ENCODE measurements around the gene DRGX.

The DRGX gene

GRCh38 chr10:49329146-49329505 lies 66.8 kb downstream of the DRGX start:
- ChIA-PET POLR2A (no interaction called here), CTCF (no interaction called here)
- TF ChIP-seq FOXM1 (IDR thresholded peaks at IDR 0.05; ENCODE audit: borderline replicate concordance) (no peak), FOXA1 (IDR thresholded peaks at IDR 0.05) (no peak), FOXK2 (IDR thresholded peaks at IDR 0.05) (no peak), SUZ12 (IDR thresholded peaks at IDR 0.05) (no peak), NFRKB (IDR thresholded peaks at IDR 0.05) (no peak), ARNT (IDR thresholded peaks at IDR 0.05) (no peak), HDGF (IDR thresholded peaks at IDR 0.05; ENCODE audit: borderline replicate concordance) (no peak), SP1 (IDR thresholded peaks at IDR 0.05) (no peak), PKNOX1 (IDR thresholded peaks at IDR 0.05) (no peak), ELF4 (IDR thresholded peaks at IDR 0.05) (no peak), CTBP1 (IDR thresholded peaks at IDR 0.05; ENCODE audit: borderline replicate concordance) (no peak), TARDBP (IDR thresholded peaks at IDR 0.05) (no peak), L3MBTL2 (conservative IDR thresholded peaks at IDR 0.05) (no peak), BHLHE40 (IDR thresholded peaks at IDR 0.05; ENCODE audit: borderline replicate concordance) (no peak), LEF1 (IDR thresholded peaks at IDR 0.05; ENCODE audit: borderline replicate concordance) (no peak), ZNF384 (IDR thresholded peaks at IDR 0.05) (no peak)
- DNase-seq (ENCODE audit: extremely low spot score): no peak

- CTCF ChIA-PET: interaction anchor here (0.6 kb wide), 1 partner anchor 571 kb away, joined by 3 read pairs; no protein-coding TSS in a partner anchor
- POLR2A ChIA-PET: no interaction called here
- TF ChIP-seq TARDBP (IDR thresholded peaks at IDR 0.05) (no peak), ELF4 (IDR thresholded peaks at IDR 0.05) (no peak), SUZ12 (IDR thresholded peaks at IDR 0.05) (no peak), FOXA1 (IDR thresholded peaks at IDR 0.05) (no peak), L3MBTL2 (conservative IDR thresholded peaks at IDR 0.05) (no peak), SP1 (IDR thresholded peaks at IDR 0.05) (no peak), BHLHE40 (IDR thresholded peaks at IDR 0.05; ENCODE audit: borderline replicate concordance) (no peak), FOXK2 (IDR thresholded peaks at IDR 0.05) (no peak), ZNF384 (IDR thresholded peaks at IDR 0.05) (no peak), ARNT (IDR thresholded peaks at IDR 0.05) (no peak)
- DNase-seq (ENCODE audit: extremely low spot score): no peak
These were observed 67.3 kb downstream of the DRGX start for GRCh38 chr10:49328401-49329145.

- DNase-seq (ENCODE audit: extremely low spot score): no peak
- no peak for TF ChIP-seq FOXK2 (IDR thresholded peaks at IDR 0.05)
- no peak for TF ChIP-seq FOXM1 (IDR thresholded peaks at IDR 0.05; ENCODE audit: borderline replicate concordance)
- TF ChIP-seq ELF4 (IDR thresholded peaks at IDR 0.05): no peak
- no peak for TF ChIP-seq TARDBP (IDR thresholded peaks at IDR 0.05)
- CTCF ChIA-PET: no interaction called here
- POLR2A ChIA-PET: no interaction called here
These were observed 68.7 kb downstream of the DRGX start for GRCh38 chr10:49327036-49327813.

GRCh38 chr10:49325916-49326783 lies 69.7 kb downstream of the DRGX start:
- TF ChIP-seq PKNOX1 (IDR thresholded peaks at IDR 0.05) (no peak), HDGF (IDR thresholded peaks at IDR 0.05; ENCODE audit: borderline replicate concordance) (no peak), BHLHE40 (IDR thresholded peaks at IDR 0.05; ENCODE audit: borderline replicate concordance) (no peak), FOXM1 (IDR thresholded peaks at IDR 0.05; ENCODE audit: borderline replicate concordance) (no peak), SUZ12 (IDR thresholded peaks at IDR 0.05) (no peak), ZNF384 (IDR thresholded peaks at IDR 0.05) (no peak), TARDBP (IDR thresholded peaks at IDR 0.05) (no peak), SP1 (IDR thresholded peaks at IDR 0.05) (no peak), FOXK2 (IDR thresholded peaks at IDR 0.05) (no peak), CTBP1 (IDR thresholded peaks at IDR 0.05; ENCODE audit: borderline replicate concordance) (no peak), FOXA1 (IDR thresholded peaks at IDR 0.05) (no peak), ELF4 (IDR thresholded peaks at IDR 0.05) (no peak), ARNT (IDR thresholded peaks at IDR 0.05) (no peak), L3MBTL2 (conservative IDR thresholded peaks at IDR 0.05) (no peak), LEF1 (IDR thresholded peaks at IDR 0.05; ENCODE audit: borderline replicate concordance) (no peak)
- ChIA-PET CTCF (no interaction called here), POLR2A (no interaction called here)
- no peak for DNase-seq (ENCODE audit: extremely low spot score)

GRCh38 chr10:49325131-49325915 lies 70.6 kb downstream of the DRGX start:
- no peak for DNase-seq (ENCODE audit: extremely low spot score)
- CTCF ChIA-PET: no interaction called here
- POLR2A ChIA-PET: no interaction called here
- TF ChIP-seq FOXA1 (IDR thresholded peaks at IDR 0.05): no peak
- no peak for TF ChIP-seq CTBP1 (IDR thresholded peaks at IDR 0.05; ENCODE audit: borderline replicate concordance)
- no peak for TF ChIP-seq BHLHE40 (IDR thresholded peaks at IDR 0.05; ENCODE audit: borderline replicate concordance)
- TF ChIP-seq ARNT (IDR thresholded peaks at IDR 0.05): no peak
- TF ChIP-seq FOXM1 (IDR thresholded peaks at IDR 0.05; ENCODE audit: borderline replicate concordance): no peak
- TF ChIP-seq TARDBP (IDR thresholded peaks at IDR 0.05): no peak
- no peak for TF ChIP-seq SP1 (IDR thresholded peaks at IDR 0.05)
- TF ChIP-seq NFRKB (IDR thresholded peaks at IDR 0.05): no peak
- no peak for TF ChIP-seq PKNOX1 (IDR thresholded peaks at IDR 0.05)
- TF ChIP-seq HDGF (IDR thresholded peaks at IDR 0.05; ENCODE audit: borderline replicate concordance): no peak
- no peak for TF ChIP-seq L3MBTL2 (conservative IDR thresholded peaks at IDR 0.05)
- no peak for TF ChIP-seq SUZ12 (IDR thresholded peaks at IDR 0.05)
- no peak for TF ChIP-seq ZNF384 (IDR thresholded peaks at IDR 0.05)
- TF ChIP-seq FOXK2 (IDR thresholded peaks at IDR 0.05): no peak
- no peak for TF ChIP-seq LEF1 (IDR thresholded peaks at IDR 0.05; ENCODE audit: borderline replicate concordance)
- TF ChIP-seq ELF4 (IDR thresholded peaks at IDR 0.05): no peak

Measured in HEK293T (cell line).